Ovary (tissue), 9 donors: ENCODE results near the gene USP51. TPM values are rescaled to one million over a fixed set of nuclear protein-coding genes. Genes with fewer than 3 reads are reported as not detected.
"Not testable (repeated sequence)": the region's sequence is repeated elsewhere in the genome, so short reads cannot be mapped to it uniquely, and the experiment has no call there.

Experiments used
- DNase-seq, 5 donors: peaks; one replicate each; pipeline ENCODE4 v3.0.0-alpha.2; 2019 to 2020
- H3K27ac ChIP-seq, 2 donors: fragments of 200-600 bp; one replicate each; pipeline versions ENCODE4 v1.5.1 to v1.8.0; 2019 to 2022
- H3K27me3 ChIP-seq: fragments of 200-600 bp; one replicate; pipeline ENCODE4 v1.8.0; 2022
- H3K36me3 ChIP-seq: fragments of 200-600 bp; sonication (generic); one replicate; pipeline ENCODE4 v1.5.1; 2019
- H3K4me1 ChIP-seq: one replicate; pipeline ENCODE4 v1.8.1; 2013; ENCODE audit warnings: mild to moderate bottlenecking, moderate library complexity; ENCODE audit not compliant: insufficient read depth
- H3K4me3 ChIP-seq: fragments of 200-600 bp; sonication (generic); one replicate; pipeline ENCODE4 v1.5.1; 2017
- H3K9me3 ChIP-seq, 2 donors: fragments of 200-600 bp in 1 of 2; sonication (generic) in 1 of 2; one replicate each; pipeline versions ENCODE4 v1.5.1 to v1.8.1; 2013 to 2019; ENCODE audit warnings: mild to moderate bottlenecking in 1 of 2, moderate library complexity in 1 of 2
- EP300 ChIP-seq: sonication (generic); formaldehyde crosslinking; IDR thresholded peaks from one replicate; pipeline ENCODE4 v1.6.1; 2017; ENCODE audit warnings: antibody characterized with exemption
- POLR2A ChIP-seq: fragments of 450-650 bp; IDR thresholded peaks from one replicate; pipeline ENCODE4 v1.6.1; 2017; ENCODE audit warnings: antibody characterized with exemption, mild to moderate bottlenecking, moderate library complexity
- WGBS, 3 donors: extraction: QIAGEN DNeasy Blood & Tissue Kit in 1 of 3; methylation state at CpG; one replicate each; pipeline versions ENCODE4 v1.1.5 to v1.1.7; 2013 to 2017; 5-methylcytosine and 5-hydroxymethylcytosine counted together
- intact Hi-C, 4 donors: fragments of 100-400 bp; cut with DNase I; formaldehyde crosslinking; loops; one replicate each; pipeline versions ENCODE4 v1.11.0 to v1.15.1; 2022 to 2023
- polyA plus RNA-seq, 2 donors: library from polyadenylated mRNA; stranded (reverse); fragments of 200-250 nt in 1 of 2; fragments of 350-450 nt in 1 of 2; fragmentation: Illumina TruSeq in 1 of 2; extraction: RNeasy Lipid Tissue Mini Kit (QIAGEN cat#74804) in 1 of 2; gene quantifications; one replicate each; pipeline ENCODE4 v1.2.3, GENCODE V29; 2013 to 2014
- total RNA-seq, 7 donors: library from RNA; depleted of rRNA in 2 of 7; stranded (reverse); fragments of >200 nt in 2 of 7; fragmentation: NEBNext Ultra II Directional in 3 of 7; extraction: Animal tissue kit (Norgen Biotek cat#: 25700) in 3 of 7; gene quantifications; one replicate each; pipeline versions ENCODE4 v1.1.0 to v1.2.4, GENCODE V29; 2016 to 2023
- TF ChIP-seq, protein P1 (sequence below), 3 donors: fragments of 450-650 bp in 2 of 3; fragments of 200-600 bp in 1 of 3; IDR thresholded peaks; one replicate each; pipeline versions ENCODE4 v1.5.1 to v1.8.0; 2016 to 2022; ENCODE audit warnings: antibody characterized with exemption in 3 of 3, mild to moderate bottlenecking in 1 of 3
- donor health status: DM: no; HTN: no; CAD: no; lungs with moderate emphysema.
- donor health status: DM: no; HTN: no; CAD: no.
- donor health status: Bipolar disorder and iron deficiency.
- donor health status: DM: yes; HTN: yes; CAD: no.
- donor health status: DM: no; HTN: no; CAD: no.
- donor health status: DM: yes; HTN: yes; CAD: no.

USP51 gene
- total and polyA plus RNA-seq, 9 donors, result 2.8 to 12.1 (median 8.1) TPM

- H3K36me3 ChIP-seq, H3K4me3 ChIP-seq, H3K27ac ChIP-seq, H3K4me1 ChIP-seq, H3K9me3 ChIP-seq, DNase-seq, H3K27me3 ChIP-seq, intact Hi-C loops: not testable (repeated sequence)
- no CpG with 5 or more reads among the region's 6 CpGs for WGBS, 3 donors
Observed at GRCh38 chrX:55455708-55456107, 33.9 kb downstream of the USP51 start.

GRCh38 chrX:55452833-55453124 lies 36.9 kb downstream of the USP51 start:
- DNase-seq, result no peak
- TF ChIP-seq, protein P1, sequence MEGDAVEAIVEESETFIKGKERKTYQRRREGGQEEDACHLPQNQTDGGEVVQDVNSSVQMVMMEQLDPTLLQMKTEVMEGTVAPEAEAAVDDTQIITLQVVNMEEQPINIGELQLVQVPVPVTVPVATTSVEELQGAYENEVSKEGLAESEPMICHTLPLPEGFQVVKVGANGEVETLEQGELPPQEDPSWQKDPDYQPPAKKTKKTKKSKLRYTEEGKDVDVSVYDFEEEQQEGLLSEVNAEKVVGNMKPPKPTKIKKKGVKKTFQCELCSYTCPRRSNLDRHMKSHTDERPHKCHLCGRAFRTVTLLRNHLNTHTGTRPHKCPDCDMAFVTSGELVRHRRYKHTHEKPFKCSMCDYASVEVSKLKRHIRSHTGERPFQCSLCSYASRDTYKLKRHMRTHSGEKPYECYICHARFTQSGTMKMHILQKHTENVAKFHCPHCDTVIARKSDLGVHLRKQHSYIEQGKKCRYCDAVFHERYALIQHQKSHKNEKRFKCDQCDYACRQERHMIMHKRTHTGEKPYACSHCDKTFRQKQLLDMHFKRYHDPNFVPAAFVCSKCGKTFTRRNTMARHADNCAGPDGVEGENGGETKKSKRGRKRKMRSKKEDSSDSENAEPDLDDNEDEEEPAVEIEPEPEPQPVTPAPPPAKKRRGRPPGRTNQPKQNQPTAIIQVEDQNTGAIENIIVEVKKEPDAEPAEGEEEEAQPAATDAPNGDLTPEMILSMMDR (IDR thresholded peaks at IDR 0.05), result no peak
- TF ChIP-seq EP300 (no peak), POLR2A (no peak)
- no peaks in the 10 kb centered on the region for H3K36me3 ChIP-seq
- H3K27ac ChIP-seq, result no peak overlapping the region
- H3K9me3 ChIP-seq, result no peaks in the 10 kb centered on the region
- H3K4me1 ChIP-seq, result no peaks in the 10 kb centered on the region
- H3K27me3 ChIP-seq, result no peaks in the 10 kb centered on the region
- intact Hi-C loops, result no loop called here
- H3K4me3 ChIP-seq, result peak overlapping the region; percentile 75
- WGBS, 3 donors, result 36 to 52% (median 41%) methylated on average over 9 of the region's 9 CpGs

GRCh38 chrX:55451990-55452832 lies 37.4 kb downstream of the USP51 start, which contains the start of gene MAGEH1:
TSS of gene MAGEH1 (plus strand) at chrX:55452127. CDS start at chrX:55452375, 248 bp downstream.
- H3K27me3 ChIP-seq, result no peaks in the 10 kb centered on the region
- TF ChIP-seq POLR2A, result no peak
- TF ChIP-seq, protein P1 (IDR thresholded peaks at IDR 0.05), result no peak
- no peak for TF ChIP-seq EP300
- H3K4me1 ChIP-seq, result no peaks in the 10 kb centered on the region
- H3K9me3 ChIP-seq, result no peaks in the 10 kb centered on the region
- 24 to 45% (median 38%) methylated on average over 42 to 43 of the region's 43 CpGs for WGBS, 3 donors
- no peaks in the 10 kb centered on the region for H3K36me3 ChIP-seq
- peak within 1 kb of the TSS; percentile 60 to 80 for H3K27ac ChIP-seq
- peak within 1 kb of the TSS; percentile 75 for H3K4me3 ChIP-seq
- intact Hi-C loops, result no loop called here
- peak; percentile 74 to 81 (median 79) for DNase-seq

- intact Hi-C loops, result no loop called here
- H3K4me3 ChIP-seq, result peak overlapping the region; percentile 75
Observed at GRCh38 chrX:55451626-55451989, 38.0 kb downstream of the USP51 start.

GRCh38 chrX:55451141-55451540 lies 38.5 kb downstream of the USP51 start:
- H3K36me3 ChIP-seq, result no peaks in the 10 kb centered on the region

More at GRCh38 chrX:55451626-55451989, 38.0 kb downstream of the USP51 start:
- 25 to 41% (median 30%) methylated on average over 11 of the region's 11 CpGs for WGBS, 3 donors
- DNase-seq, result peak in 1 of 5 donors; percentile 61
- Histone ChIP-seq H3K36me3 (no peaks in the 10 kb centered on the region), H3K4me1 (no peaks in the 10 kb centered on the region), H3K9me3 (no peaks in the 10 kb centered on the region), H3K27ac (peak overlapping the region; percentile 41 to 80), H3K27me3 (no peaks in the 10 kb centered on the region)
- TF ChIP-seq EP300 (no peak), POLR2A (no peak)
- TF ChIP-seq, protein P1 (IDR thresholded peaks at IDR 0.05), result no peak

More at GRCh38 chrX:55451141-55451540, 38.5 kb downstream of the USP51 start:
- Histone ChIP-seq H3K27ac (no peak overlapping the region), H3K4me3 (peak overlapping the region; percentile 75), H3K4me1 (no peaks in the 10 kb centered on the region), H3K9me3 (no peaks in the 10 kb centered on the region), H3K27me3 (no peaks in the 10 kb centered on the region)
- intact Hi-C loops, result no loop called here
- TF ChIP-seq, protein P1 (IDR thresholded peaks at IDR 0.05), result no peak
- TF ChIP-seq EP300 (no peak), POLR2A (no peak)
- DNase-seq, result no peak
- WGBS, 3 donors, result 48 to 57% (median 48%) methylated on average over 2 of the region's 2 CpGs
